ENCODE measurements around the gene RNF225.

DNA sequence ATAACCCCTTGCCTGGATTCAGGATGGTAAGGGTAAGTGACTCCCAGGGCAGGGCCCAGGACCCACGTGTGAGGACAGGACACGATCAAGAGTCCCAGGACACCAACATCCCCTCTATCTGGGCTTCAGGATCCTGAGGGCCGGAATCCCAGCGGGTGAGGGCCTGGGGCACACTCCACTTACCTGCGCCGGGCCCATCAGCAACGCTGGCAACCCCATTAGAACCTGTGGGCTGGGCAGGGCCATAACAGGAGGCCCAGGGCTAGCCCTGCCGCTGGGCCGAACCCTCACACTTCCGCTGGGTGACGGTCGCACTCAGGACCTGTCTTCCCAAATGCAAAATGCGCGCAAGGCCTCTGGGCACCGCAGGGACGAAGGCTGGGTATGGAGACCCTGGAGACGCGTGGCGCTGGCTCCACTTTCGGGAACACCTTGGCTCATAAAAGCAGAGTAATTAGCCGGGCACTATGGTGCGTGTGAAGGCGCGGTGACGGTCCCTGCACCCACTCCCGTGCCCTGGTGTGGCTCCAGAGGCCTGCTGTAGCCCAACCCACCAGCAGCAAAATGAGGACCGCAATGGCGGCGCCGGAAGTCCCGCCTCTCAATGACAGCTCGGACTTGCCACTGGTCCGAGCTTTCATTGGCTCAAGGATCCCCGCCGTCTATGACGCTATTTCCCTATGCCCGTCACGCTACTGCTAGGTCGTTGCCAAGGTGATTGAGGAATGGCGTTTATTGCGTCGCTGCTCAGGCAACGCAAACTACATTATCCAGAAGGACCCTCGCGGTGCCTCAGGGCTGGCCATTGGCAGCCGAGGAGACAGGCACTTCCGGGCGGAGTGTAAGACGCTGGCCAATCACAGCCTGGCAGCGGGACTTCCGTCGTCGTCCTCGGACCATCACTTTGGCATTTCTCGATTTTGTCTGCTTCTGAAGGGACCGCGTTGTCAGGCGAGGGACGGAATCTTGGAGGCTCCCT lies 44.4 kb downstream of the RNF225 start, which contains the start of gene ZNF132:
- TF ChIP-seq, protein P1, sequence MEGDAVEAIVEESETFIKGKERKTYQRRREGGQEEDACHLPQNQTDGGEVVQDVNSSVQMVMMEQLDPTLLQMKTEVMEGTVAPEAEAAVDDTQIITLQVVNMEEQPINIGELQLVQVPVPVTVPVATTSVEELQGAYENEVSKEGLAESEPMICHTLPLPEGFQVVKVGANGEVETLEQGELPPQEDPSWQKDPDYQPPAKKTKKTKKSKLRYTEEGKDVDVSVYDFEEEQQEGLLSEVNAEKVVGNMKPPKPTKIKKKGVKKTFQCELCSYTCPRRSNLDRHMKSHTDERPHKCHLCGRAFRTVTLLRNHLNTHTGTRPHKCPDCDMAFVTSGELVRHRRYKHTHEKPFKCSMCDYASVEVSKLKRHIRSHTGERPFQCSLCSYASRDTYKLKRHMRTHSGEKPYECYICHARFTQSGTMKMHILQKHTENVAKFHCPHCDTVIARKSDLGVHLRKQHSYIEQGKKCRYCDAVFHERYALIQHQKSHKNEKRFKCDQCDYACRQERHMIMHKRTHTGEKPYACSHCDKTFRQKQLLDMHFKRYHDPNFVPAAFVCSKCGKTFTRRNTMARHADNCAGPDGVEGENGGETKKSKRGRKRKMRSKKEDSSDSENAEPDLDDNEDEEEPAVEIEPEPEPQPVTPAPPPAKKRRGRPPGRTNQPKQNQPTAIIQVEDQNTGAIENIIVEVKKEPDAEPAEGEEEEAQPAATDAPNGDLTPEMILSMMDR (IDR thresholded peaks at IDR 0.05): no peak
- peak; percentile 35 to 38 for TF ChIP-seq POLR2A (IDR thresholded peaks at IDR 0.05)
- no peak for TF ChIP-seq EP300 (IDR thresholded peaks at IDR 0.05)
